D721Med (cell line): ENCODE results near the gene SIX3.

ENCODE experiments used
- DNase-seq: peaks from one replicate; pipeline ENCODE4 v3.0.0; 2011; ENCODE audit warnings: low spot score; ENCODE audit not compliant: insufficient read length
- FAIRE-seq: peaks from 2 replicates; lab custom pipeline; 2011; peaks lifted over from hg19 to GRCh38; lab: Jason Lieb, UNC
- CTCF ChIP-seq: IDR thresholded peaks from 2 replicates; pipeline ENCODE4 v1.5.1; 2012; ENCODE audit warnings: mild to moderate bottlenecking, control low read depth; ENCODE audit not compliant: insufficient read depth; ENCODE audit errors: missing control alignments

The SIX3 gene

DNA sequence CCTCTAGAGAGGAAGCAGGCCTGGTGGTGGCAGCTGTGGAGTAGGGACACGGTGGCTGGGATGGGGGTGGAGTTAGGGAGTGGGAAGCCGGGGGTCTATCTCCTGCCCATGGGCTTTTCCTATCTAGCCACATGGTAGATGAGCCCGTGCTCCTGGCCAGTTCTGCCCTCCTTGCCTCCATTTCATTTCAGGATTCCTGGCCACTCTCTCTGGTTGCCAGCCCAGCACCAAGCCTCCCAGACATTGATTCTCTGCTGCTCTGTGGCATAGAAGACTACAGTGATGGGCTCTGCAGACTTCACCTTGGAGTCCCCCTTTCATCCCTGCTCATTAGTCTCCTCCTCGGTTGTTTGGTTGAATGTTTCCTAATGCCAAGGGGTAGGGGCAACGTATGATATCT lies 19.4 kb downstream of the SIX3 start:
- DNase-seq (no peak), FAIRE-seq (no peak)
- TF ChIP-seq CTCF, result no peak

GRCh38 chr2:44962176-44962695 lies 20.7 kb downstream of the SIX3 start:
- no peak for DNase-seq
- no peak for TF ChIP-seq CTCF
- no peak for FAIRE-seq

DNA sequence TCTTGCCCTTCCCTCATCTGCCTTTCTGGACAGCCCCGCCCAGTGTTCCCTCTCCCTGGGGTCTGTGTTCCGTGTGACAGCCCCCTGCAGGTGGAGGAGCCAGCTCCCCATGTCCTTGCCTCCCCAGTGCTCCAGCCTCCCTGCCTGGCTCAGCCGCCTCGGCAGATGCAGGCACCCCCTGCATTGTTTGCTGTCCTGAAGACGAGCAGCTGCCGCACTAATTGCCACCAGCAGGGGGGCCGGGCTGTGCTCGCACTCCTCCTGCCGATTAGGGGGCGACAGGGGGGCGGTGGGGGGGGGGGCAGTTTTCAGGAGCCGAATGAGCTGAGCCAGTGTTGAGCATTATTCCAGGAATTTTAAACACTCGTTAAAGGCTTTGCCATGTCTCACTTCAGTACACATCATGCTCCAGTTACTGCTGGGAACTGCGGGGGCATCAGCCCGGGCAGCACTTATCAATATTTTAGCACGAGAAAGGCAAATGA lies 23.3 kb downstream of the SIX3 start:
- peak; percentile 62 for DNase-seq
- TF ChIP-seq CTCF, result peak; percentile 29
- no peak for FAIRE-seq

DNA sequence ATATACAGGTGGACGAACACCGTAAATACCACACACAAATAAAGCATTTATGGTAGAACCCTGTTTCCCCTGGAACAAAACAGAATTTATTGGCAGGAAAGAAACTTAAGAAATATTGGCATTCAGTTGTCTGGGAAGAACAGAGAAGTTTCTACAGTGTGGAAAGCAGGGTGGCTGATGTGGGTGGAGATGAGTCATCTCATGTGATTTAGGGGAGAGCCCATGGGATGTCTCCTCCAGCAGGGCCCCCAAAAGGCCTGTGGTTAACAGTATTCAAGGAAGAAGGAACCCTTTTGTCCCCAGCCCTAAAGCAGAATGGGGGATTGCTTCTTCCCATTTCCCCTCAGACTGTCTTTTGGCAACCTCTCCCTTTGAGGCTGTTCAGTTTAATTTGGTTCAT lies 24.2 kb downstream of the SIX3 start:
- FAIRE-seq (no peak), DNase-seq (no peak)
- no peak for TF ChIP-seq CTCF

GRCh38 chr2:44967056-44967455 lies 25.6 kb downstream of the SIX3 start:
- TF ChIP-seq CTCF, result no peak
- FAIRE-seq (no peak), DNase-seq (no peak)

DNA sequence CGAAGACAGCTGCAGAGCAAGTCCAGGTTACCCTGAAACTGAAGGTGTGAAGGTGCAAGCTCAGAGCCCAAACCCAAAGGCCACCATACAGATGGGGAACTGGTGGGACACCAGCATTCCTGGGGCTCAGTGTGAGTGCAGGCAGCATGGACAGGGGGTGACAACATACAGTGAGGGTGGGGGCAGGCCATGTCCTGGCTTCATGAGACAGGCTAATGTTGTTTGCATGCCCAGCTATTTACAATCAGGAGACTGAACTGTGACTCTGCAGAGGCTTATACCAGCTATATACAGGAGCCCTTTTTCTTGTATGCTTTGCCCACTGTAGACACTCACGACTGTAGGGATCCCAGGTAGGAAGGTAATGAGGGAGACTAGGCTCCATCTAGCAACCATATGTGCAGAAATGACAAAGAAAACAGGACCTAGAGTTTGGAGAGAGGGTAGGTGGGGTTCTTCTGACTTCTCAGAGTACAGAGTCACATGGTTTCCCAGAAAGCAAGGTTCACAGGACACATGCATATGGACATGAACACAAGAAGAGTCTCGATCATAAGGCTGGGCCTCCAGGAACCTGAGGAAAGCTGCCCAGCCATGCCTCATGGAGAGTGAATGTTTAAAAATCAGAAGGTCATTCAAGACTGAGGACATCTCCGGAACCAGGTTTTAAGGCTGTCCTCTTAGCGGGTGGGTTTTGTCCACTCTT lies 26.4 kb downstream of the SIX3 start:
- TF ChIP-seq CTCF, result no peak
- no peak for FAIRE-seq
- DNase-seq, result no peak

DNA sequence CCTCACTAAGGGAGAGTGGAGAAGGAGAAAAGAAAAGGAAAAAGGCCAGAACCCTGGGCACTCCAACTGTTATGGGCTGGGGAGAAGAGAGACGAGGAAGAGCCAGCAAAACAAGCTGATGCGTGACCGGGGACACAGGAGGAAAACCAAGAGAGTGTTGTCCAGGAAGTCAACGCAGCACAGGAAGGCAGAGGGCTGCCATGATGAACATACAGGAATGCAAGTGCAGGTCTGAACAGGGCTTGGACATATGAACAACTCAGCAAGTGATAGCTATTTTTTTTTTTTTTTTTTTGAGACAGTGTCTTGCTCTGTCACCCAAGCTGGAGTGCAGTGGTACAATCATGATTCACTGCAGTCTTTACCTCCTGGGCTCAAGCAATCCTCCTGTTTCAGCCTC lies 28.4 kb downstream of the SIX3 start:
- no peak for TF ChIP-seq CTCF
- DNase-seq (no peak), FAIRE-seq (no peak)
